ENCODE data around the gene HIVEP3.

Gene HIVEP3

DNA sequence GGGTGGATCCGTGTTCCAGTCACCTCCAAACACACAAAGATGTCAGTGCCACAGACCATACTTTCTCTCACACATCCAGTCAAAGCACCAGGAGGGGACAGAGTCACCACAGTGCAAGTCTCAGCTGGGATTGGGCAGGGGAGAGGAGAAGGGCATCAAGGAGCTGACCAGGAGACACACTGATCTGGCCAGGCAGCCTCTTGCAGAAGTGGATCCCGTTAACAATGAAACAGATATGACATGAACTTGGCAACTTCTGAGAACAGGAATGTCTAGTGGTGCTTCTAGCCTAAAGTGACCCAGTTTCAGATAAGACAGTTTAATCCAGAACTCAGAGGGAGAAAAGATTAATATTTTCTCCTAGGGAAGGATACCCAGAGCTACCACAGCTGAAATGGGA, 71.0 kb downstream of the HIVEP3 start:
- Histone ChIP-seq H3K4me3 (ENCODE audit: low read depth in 1 of 2, low read length in 2 of 2) (no peak overlapping the region), H3K4me1 (ENCODE audit: insufficient read depth, low read length) (peaks cover 37% of the 10 kb centered on the region), H3K79me2 (ENCODE audit: insufficient read depth, low read length) (peaks cover 97% of the 10 kb centered on the region), H3K4me2 (ENCODE audit: insufficient read depth, low read length) (no peak overlapping the region), H3K36me3 (ENCODE audit: insufficient read depth, low read length) (peaks cover 70% of the 10 kb centered on the region), H2AFZ (ENCODE audit: low read depth, low read length) (no peak overlapping the region), H3K27me3 (ENCODE audit: insufficient read depth, low read length, poor library complexity) (no peaks in the 10 kb centered on the region), H4K20me1 (ENCODE audit: insufficient read depth, low read length) (peaks cover 65% of the 10 kb centered on the region), H3K27ac (ENCODE audit: low read length) (peak overlapping the region; percentile 73), H3K9ac (ENCODE audit: low read depth, low read length) (no peak overlapping the region), H3K9me3 (ENCODE audit: insufficient read depth, low read length, severe bottlenecking) (no peaks in the 10 kb centered on the region)
- DNase-seq (no peak), ATAC-seq (ENCODE audit: insufficient read depth, low read depth) (no peak)
- TF ChIP-seq EZH2 (IDR thresholded peaks at IDR 0.05; ENCODE audit: borderline replicate concordance, low read depth, low read length, severe bottlenecking): no peak

DNA sequence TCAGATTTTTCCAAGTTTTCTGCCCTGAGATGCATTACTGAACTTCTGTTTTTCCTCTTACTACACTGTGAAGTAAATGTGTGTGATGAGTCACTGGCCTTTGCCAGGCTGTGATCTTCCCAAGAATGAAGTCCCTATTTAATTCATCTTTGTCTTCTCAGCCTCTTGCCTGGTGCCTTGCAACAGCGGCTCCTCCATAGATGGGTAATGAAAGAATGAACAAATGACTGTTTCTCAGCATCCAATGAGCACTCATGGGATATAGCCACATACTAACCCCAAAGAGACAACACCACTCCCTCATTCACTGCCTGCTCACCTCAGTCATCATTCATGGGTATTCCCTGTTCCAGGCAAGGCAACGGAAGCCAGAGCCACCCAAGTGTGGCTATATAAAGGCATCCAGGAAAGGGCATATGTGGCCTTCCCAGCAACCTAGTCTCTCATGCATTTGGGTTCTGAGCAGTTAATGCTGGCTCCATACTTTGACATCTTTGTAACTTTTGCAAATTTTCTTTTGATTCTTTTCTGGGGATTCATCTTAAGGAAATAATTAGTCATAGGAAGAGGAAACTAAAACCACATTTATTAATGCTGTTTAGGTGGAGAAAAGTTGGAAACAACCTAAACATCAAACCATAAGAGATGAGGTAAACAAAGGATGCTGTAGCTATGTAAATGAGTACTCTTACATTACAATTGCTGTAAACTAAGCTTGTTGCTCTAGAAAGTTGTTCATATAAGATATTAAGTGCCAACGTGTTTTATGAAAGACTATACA, 71.9 kb downstream of the HIVEP3 start:
- Histone ChIP-seq H2AFZ (ENCODE audit: low read depth, low read length) (no peak overlapping the region), H3K27ac (ENCODE audit: low read length) (peak overlapping the region; percentile 51; the same call in 1 of the 2 replicates), H3K4me2 (ENCODE audit: insufficient read depth, low read length) (no peak overlapping the region), H4K20me1 (ENCODE audit: insufficient read depth, low read length) (peaks cover 63% of the 10 kb centered on the region), H3K9ac (ENCODE audit: low read depth, low read length) (no peak overlapping the region), H3K27me3 (ENCODE audit: insufficient read depth, low read length, poor library complexity) (no peaks in the 10 kb centered on the region), H3K79me2 (ENCODE audit: insufficient read depth, low read length) (peaks cover 97% of the 10 kb centered on the region), H3K9me3 (ENCODE audit: insufficient read depth, low read length, severe bottlenecking) (no peaks in the 10 kb centered on the region), H3K36me3 (ENCODE audit: insufficient read depth, low read length) (peaks cover 68% of the 10 kb centered on the region), H3K4me3 (ENCODE audit: low read depth in 1 of 2, low read length in 2 of 2) (no peak overlapping the region), H3K4me1 (ENCODE audit: insufficient read depth, low read length) (peaks cover 28% of the 10 kb centered on the region)
- TF ChIP-seq, protein P1, sequence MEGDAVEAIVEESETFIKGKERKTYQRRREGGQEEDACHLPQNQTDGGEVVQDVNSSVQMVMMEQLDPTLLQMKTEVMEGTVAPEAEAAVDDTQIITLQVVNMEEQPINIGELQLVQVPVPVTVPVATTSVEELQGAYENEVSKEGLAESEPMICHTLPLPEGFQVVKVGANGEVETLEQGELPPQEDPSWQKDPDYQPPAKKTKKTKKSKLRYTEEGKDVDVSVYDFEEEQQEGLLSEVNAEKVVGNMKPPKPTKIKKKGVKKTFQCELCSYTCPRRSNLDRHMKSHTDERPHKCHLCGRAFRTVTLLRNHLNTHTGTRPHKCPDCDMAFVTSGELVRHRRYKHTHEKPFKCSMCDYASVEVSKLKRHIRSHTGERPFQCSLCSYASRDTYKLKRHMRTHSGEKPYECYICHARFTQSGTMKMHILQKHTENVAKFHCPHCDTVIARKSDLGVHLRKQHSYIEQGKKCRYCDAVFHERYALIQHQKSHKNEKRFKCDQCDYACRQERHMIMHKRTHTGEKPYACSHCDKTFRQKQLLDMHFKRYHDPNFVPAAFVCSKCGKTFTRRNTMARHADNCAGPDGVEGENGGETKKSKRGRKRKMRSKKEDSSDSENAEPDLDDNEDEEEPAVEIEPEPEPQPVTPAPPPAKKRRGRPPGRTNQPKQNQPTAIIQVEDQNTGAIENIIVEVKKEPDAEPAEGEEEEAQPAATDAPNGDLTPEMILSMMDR (IDR thresholded peaks at IDR 0.05; ENCODE audit: borderline replicate concordance, extremely low read depth, low read length, poor library complexity, severe bottlenecking): no peak
- no peak for TF ChIP-seq EZH2 (IDR thresholded peaks at IDR 0.05; ENCODE audit: borderline replicate concordance, low read depth, low read length, severe bottlenecking)
- DNase-seq (no peak), ATAC-seq (ENCODE audit: insufficient read depth, low read depth) (no peak)

GRCh38 chr1:41844781-41845272, 73.9 kb downstream of the HIVEP3 start:
- H3K9ac ChIP-seq (ENCODE audit: low read depth, low read length): no peak overlapping the region
- H2AFZ ChIP-seq (ENCODE audit: low read depth, low read length): no peak overlapping the region
- 0 out of 2 replicates have a peak overlapping the region, but pooled peaks have one; percentile 7 for H3K27ac ChIP-seq (ENCODE audit: low read length)
- H3K4me3 ChIP-seq (ENCODE audit: low read depth in 1 of 2, low read length in 2 of 2): no peak overlapping the region
- H4K20me1 ChIP-seq (ENCODE audit: insufficient read depth, low read length): peaks cover 69% of the 10 kb centered on the region
- peaks cover 10% of the 10 kb centered on the region for H3K4me1 ChIP-seq (ENCODE audit: insufficient read depth, low read length)
- no peak overlapping the region for H3K4me2 ChIP-seq (ENCODE audit: insufficient read depth, low read length)
- H3K27me3 ChIP-seq (ENCODE audit: insufficient read depth, low read length, poor library complexity): no peaks in the 10 kb centered on the region
- DNase-seq (no peak), ATAC-seq (ENCODE audit: insufficient read depth, low read depth) (no peak)
- no peak for TF ChIP-seq EZH2 (IDR thresholded peaks at IDR 0.05; ENCODE audit: borderline replicate concordance, low read depth, low read length, severe bottlenecking)
- TF ChIP-seq, protein P1 (IDR thresholded peaks at IDR 0.05; ENCODE audit: borderline replicate concordance, extremely low read depth, low read length, poor library complexity, severe bottlenecking): no peak
- peaks cover 74% of the 10 kb centered on the region for H3K36me3 ChIP-seq (ENCODE audit: insufficient read depth, low read length)
- H3K9me3 ChIP-seq (ENCODE audit: insufficient read depth, low read length, severe bottlenecking): no peaks in the 10 kb centered on the region
- H3K79me2 ChIP-seq (ENCODE audit: insufficient read depth, low read length): peaks cover 97% of the 10 kb centered on the region

DNA sequence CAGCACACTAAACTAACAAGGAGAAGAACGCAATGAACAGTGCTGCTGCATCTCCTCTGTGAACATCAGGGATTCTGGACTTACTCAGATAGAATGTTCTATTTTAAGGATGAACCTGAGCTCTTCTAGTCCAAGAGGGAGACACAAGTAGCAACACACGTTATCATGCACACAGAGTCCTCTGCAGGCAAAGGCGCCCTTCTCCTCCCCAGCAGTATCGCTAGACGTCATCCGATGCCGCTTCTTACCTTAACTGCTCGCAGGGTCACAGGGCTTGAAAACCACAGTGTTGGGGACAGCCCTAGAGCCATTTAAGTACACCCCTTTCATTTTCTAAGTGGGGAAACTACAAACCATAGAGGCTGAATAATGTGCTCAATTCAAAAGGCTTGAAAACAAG, 74.5 kb downstream of the HIVEP3 start:
- no peaks in the 10 kb centered on the region for H3K9me3 ChIP-seq (ENCODE audit: insufficient read depth, low read length, severe bottlenecking)
- no peak overlapping the region for H3K4me2 ChIP-seq (ENCODE audit: insufficient read depth, low read length)
- H3K27me3 ChIP-seq (ENCODE audit: insufficient read depth, low read length, poor library complexity): no peaks in the 10 kb centered on the region
- H3K27ac ChIP-seq (ENCODE audit: low read length): 0 out of 2 replicates have a peak overlapping the region, but pooled peaks have one; percentile 37
- no peak overlapping the region for H2AFZ ChIP-seq (ENCODE audit: low read depth, low read length)
- TF ChIP-seq, protein P1 (IDR thresholded peaks at IDR 0.05; ENCODE audit: borderline replicate concordance, extremely low read depth, low read length, poor library complexity, severe bottlenecking): no peak
- TF ChIP-seq EZH2 (IDR thresholded peaks at IDR 0.05; ENCODE audit: borderline replicate concordance, low read depth, low read length, severe bottlenecking): no peak
- peaks cover 72% of the 10 kb centered on the region for H4K20me1 ChIP-seq (ENCODE audit: insufficient read depth, low read length)
- no peak for DNase-seq
- no peak for ATAC-seq (ENCODE audit: insufficient read depth, low read depth)
- peaks cover 97% of the 10 kb centered on the region for H3K79me2 ChIP-seq (ENCODE audit: insufficient read depth, low read length)
- no peak overlapping the region for H3K4me3 ChIP-seq (ENCODE audit: low read depth in 1 of 2, low read length in 2 of 2)
- no peak overlapping the region for H3K9ac ChIP-seq (ENCODE audit: low read depth, low read length)
- H3K36me3 ChIP-seq (ENCODE audit: insufficient read depth, low read length): peaks cover 74% of the 10 kb centered on the region
- H3K4me1 ChIP-seq (ENCODE audit: insufficient read depth, low read length): peaks cover 5% of the 10 kb centered on the region

Measured in DND-41 (cell line).